Activated T-cell treated with anti-CD3 and anti-CD28 coated beads for 24 hours (primary cell): Measurements from ENCODE around the gene ADK.

Experiments
- DNase-seq: peaks from one replicate; pipeline ENCODE4 v3.0.0-alpha.2; 2020; ENCODE audit warnings: low read depth

ADK gene

DNA sequence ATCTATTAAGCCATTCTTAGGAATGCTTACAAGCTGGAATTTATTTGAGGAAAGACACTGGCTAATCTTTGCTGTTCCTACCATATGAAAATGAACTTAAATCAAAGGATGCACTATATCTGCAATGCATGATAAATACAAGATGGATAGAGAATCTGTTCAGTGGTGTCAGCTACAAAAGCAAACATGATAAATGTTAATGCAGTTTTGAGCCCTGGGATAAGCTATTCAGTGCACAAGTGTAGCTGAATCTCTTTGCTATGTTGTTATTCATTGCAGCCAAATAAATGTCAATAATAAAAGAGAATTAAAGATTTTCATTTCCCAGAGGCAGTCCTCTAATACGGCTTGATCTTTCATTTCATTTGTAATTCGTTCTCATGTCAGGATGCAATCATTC lies 451.6 kb downstream of the ADK start:
- DNase-seq: no peak

- no peak for DNase-seq
Observed at GRCh38 chr10:74610299-74610698, 459.3 kb downstream of the ADK start.

- no peak for DNase-seq
Observed at GRCh38 chr10:74612195-74612594, 461.2 kb downstream of the ADK start.

- no peak for DNase-seq
Observed at GRCh38 chr10:74620626-74621025, 469.6 kb downstream of the ADK start.

- no peak for DNase-seq
Observed at GRCh38 chr10:74623786-74624185, 472.8 kb downstream of the ADK start.

DNA sequence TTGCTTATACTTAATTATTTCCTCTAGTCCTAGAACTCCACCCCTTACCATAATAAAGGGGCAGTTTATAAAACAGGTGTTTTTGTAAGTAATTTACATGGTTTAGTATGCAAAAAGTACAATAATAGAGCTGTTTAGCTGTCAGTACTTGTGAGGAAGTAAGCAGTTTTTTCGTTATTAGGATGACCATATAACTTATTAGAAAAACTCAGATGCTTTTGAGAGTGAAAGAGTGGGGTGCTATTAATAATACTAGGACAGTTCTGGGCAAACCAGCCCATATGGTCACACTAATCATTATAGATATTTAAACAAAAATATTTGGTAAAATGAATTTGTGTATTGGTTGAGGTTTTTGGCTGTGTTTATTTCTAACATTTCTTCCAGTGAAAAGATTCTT lies 473.5 kb downstream of the ADK start:
- no peak for DNase-seq

- DNase-seq: no peak
Observed at GRCh38 chr10:74628136-74628535, 477.1 kb downstream of the ADK start.

- no peak for DNase-seq
Observed at GRCh38 chr10:74634995-74635536, 484.0 kb downstream of the ADK start.

DNA sequence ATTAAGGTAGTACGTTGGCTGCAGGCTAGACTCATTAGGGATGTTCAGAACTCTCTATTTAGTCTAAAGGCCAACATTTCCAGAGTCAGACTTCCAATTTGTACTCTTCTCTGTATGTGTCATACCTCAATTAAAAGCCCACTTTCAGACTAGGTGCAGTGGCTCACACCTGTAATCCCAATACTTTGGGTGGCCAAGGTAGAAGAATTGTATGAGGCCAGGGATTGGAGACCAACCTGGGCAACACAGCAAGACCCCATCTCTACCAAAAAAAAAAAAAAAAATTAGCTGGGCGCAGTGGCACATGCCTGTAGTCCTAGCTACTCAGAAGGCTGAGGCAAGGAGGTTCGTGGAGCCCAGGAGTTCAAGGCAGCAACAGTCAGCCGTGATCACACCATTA lies 484.6 kb downstream of the ADK start:
- DNase-seq: no peak

- DNase-seq: no peak
Observed at GRCh38 chr10:74637685-74638084, 486.7 kb downstream of the ADK start.

GRCh38 chr10:74640134-74640921 lies 489.3 kb downstream of the ADK start:
- DNase-seq: no peak

DNA sequence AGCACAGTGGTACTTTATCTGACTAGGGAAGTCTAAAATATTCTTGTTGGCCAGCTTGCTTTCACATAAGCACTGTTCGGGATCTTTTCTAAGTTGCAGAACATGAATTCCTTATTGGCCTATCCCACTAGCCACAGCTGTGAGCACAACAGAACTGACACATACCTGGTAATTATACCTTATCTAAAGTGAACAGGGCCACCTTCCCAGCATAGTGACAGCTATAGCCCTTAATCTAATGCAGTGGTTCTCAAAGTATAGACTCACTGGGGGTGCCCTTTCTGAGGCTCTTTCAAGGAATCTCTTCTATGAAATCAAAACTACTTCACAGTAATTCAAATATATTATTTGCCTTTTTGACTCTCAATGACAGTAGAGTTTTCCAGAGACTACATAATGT lies 490.6 kb downstream of the ADK start:
- no peak for DNase-seq

DNA sequence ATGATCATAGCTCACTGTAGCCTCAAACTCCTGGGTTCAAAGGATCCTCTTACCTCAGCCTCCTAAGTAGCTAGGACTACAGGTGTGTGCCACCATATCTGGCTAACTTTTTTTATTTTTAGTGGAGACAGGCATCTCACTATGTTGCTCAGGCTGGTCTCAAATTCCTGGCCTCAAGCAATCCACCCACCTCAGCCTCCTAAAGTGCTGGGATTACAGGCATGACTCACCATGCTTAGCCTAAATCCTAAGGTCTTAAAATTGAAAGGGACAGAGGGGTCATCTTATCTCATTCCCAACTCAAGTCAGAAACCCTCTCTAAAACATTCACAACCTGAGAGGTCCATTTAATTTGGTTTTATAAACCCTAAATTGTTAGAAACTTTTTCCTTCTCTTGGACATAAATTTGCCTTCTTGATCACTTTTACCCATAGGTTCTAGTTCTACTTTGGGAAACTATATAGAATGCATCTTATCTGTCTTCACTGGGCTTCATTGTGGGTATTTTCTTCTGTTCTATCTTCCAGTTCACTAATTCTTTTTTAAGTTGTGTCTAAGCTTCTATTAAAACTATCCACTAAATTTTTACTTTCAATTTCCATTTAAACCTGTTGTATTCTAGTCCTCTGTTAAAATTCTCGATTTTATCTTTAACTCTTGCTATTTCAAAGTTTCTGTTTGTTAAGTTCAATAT lies 492.0 kb downstream of the ADK start:
- no peak for DNase-seq

DNA sequence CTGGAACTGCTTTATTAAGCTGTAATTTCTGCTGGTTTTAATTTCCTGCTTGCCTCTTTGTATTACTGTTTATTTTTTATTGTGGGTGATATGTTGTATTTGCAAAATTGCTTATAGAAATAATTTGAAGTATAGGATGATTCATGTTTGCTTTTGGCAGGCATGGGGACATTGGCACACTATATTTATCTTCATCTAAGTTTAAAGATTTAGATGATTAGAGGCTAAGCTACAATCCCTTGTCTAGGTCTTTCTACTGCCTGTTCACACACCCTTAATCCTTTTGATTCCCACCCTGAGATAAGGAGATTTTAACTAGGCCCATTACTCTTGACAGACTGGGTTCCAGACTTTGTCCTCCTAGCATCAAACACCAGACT lies 492.6 kb downstream of the ADK start:
- DNase-seq: no peak

GRCh38 chr10:74644738-74645137 lies 493.7 kb downstream of the ADK start:
- DNase-seq: no peak

DNA sequence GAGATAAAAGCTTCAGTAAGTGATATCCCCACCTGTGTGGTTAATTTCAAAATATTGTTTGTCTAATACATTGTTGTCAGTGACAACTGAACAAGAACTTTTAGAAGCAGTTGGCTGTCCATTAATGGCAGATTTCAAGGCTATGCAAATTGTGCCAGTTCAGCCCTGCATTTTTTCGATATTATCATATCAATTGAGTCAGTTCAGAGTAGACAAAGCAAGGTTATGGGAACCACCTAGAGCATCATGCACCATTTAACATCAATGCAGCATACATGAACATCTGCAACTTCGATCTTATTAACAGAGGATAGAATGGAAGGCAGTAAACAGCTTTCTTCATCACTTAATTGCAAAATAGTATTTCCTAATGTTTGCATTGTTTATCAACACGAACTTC lies 494.7 kb downstream of the ADK start:
- DNase-seq: no peak

GRCh38 chr10:74650613-74651012 lies 499.6 kb downstream of the ADK start:
- DNase-seq: no peak

DNA sequence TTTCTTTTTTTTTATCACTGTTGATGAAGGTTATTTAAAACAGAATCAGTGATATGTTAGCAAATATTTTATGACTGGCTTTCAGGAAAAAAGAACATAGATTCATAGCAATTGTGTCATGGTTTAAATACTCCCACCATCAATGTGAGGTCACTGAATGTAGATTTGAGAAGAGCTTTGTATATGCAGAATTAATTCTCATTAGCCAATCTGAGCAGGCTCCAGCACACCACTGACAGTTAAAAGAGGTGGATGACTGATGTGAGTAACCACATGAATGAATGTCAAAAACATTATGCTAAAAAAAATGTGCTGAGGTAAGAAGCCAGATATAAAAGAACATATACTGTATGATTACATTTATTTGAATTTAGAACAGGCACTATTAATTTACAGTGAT lies 500.5 kb downstream of the ADK start:
- no peak for DNase-seq

- no peak for DNase-seq
Observed at GRCh38 chr10:74652664-74653063, 501.6 kb downstream of the ADK start.

- DNase-seq: no peak
Observed at GRCh38 chr10:74658511-74658910, 507.5 kb downstream of the ADK start.

- DNase-seq: no peak
Observed at GRCh38 chr10:74662635-74663034, 511.6 kb downstream of the ADK start.

DNA sequence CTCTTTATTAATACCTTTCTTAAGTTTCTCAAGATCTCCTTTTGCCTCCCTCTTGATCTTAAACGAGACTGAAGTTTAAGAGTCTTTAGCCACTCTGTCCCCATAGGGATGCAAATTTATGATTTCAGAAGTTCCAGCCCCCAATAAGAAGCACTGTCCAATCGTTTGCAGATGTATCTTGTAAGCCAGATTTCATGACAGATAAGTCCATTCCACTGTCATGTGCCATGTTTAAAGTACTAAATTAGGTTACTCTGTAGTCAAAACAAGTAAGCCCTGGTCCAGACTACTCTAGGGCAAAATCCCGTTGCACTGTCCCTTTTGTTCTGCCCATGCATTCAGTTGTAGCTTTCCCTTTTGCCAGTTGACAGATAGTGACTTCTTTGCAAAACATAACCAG lies 518.2 kb downstream of the ADK start:
- no peak for DNase-seq

GRCh38 chr10:74671716-74672115 lies 520.7 kb downstream of the ADK start:
- DNase-seq: no peak
